Subcutaneous adipose tissue (tissue), 4 donors: ENCODE results near the gene P3H4. TPM values are rescaled to one million over a fixed set of nuclear protein-coding genes. Genes with fewer than 3 reads are reported as not detected.

ENCODE experiments used
- CTCF ChIP-seq: fragments of 450-650 bp; IDR thresholded peaks from one replicate; pipeline ENCODE4 v1.5.1; 2016; ENCODE audit warnings: low read depth, mild to moderate bottlenecking, control low read depth, antibody characterized with exemption, moderate library complexity
- total RNA-seq, 4 donors: library from RNA; depleted of rRNA; stranded (reverse); fragments of >200 nt; gene quantifications; one replicate each; pipeline ENCODE4 v1.1.0, GENCODE V29; 2016

P3H4 gene
- total RNA-seq, 4 donors from 2014 or later = 1.8 to 5.8 (median 5.0) TPM

DNA sequence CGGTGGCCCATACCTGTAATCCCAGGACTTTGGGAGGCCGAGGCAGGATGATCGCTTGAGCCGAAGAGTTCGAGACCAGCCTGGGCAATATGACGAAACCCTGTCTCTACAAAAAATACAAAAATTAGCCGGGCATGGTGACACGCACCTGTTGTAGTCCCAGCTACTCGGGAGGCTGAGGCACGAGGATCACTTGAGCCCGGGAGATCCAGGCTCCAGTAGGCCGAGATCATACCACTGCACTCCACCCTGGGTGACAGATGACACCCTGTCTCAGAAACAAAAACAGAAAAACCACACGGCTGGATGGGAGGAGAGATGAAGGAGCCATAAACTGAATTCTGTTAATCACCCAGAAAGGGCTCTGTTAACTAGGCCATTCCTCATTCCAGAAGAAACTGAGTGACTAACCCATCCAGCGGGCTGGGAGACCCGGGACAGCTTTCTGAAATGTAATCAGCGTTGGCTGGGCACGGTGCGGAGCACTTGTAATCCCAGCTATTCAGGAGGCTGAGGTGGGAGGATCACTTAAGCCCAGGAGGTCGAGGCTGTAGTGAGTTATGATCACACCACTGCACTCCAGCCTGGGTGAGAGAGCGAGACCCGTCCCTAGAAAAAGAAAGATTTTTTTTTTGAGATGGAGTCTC, 24.9 kb upstream of the P3H4 start:
- TF ChIP-seq CTCF = no peak

DNA sequence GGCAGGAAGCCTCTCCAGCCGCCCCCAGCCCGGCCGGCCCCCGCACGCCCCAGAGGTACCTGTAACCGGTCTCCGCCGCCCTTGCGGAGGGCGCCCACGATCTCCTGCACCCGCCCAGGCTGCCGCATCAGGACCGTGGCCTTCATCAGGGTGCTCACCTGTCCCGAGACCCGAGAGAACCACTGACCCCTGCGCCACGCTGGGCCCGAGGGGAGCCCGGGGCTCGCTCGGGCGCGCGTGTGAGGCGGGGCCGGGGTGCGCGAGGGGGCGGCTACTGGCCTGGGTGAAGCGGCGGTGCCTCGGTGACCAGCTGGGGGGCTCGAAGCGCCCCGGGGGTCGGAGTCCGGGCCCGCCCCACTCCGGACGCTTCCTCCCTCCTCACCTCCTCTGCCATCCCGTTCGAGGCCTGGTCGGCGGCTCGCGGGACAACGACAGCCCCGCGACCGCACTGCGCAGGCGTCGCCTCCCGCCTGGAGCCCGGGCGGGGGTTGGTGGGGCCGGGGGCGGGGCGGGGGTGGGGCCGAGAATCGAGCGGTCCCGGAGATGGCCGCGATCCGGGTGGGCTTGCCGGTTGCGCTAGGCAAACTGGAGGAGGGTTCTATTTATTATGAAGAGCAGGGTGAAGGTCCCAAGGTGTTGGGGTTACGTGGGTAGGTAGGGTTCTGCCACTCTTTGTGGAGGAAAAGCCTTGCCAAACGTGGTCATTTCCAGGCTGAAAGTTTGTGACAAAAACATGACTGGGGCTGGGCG, 24.2 kb upstream of the P3H4 start, which contains the start of gene NT5C3B:
Gene NT5C3B, minus strand, starts transcription at position 433 of the 750 bp plus-strand sequence. Its CDS starts 39 bp downstream, at position 394.
- no peak for TF ChIP-seq CTCF

GRCh38 chr17:41835214-41835799, 23.6 kb upstream of the P3H4 start:
- TF ChIP-seq CTCF = no peak

DNA sequence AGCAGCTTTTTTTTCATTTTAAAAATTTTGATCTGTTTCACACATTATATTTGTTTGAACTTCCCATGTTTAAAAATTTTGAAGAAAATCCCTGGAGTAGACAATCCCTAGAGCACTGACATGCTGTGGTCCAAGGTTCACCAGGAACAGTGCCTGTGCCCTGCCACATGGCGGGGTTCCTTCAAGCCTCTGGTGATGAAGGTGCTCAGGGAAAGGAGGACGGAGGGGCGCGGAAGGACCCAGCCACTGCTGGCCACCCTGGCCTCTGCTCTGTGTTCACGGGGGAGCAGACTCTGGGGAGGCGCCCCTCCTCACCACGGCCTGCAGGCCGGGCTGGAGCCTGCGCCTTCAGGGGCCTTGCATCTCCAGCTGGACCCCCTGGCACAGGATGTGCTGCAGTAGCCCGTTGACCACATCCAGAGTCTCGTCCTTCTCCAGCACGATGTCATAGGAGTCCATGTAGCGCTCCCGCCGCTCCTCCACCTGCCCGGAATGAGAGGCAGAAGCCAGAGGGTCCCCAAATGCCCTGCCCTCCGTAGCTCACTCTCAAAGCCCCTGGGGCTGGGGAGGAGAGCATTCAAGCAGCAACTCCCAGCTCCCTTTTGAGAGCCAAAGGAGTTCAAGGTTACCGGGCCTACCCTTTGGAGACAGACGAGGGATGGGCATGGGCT, 13.6 kb upstream of the P3H4 start:
- TF ChIP-seq CTCF = no peak

DNA sequence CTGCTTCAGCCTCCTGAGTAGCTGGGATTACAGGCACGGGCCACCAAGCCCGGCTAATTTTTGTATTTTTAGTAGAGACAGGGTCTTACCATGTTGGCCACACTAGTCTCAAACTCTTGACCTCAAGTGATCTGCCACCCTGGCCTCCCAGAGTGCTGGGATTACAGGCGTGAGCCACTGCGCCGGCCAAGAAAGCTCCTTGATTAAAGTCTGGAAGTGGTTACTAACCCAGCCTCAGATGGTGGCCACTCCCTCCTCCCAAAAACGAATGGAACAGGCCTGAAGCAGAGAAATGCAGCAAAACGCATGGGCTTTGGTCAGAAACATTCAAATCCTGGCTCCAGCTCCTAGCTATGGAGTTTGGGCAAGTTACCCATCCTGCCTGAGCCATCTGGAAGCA, 12.3 kb upstream of the P3H4 start:
- TF ChIP-seq CTCF = no peak

- TF ChIP-seq CTCF = no peak
Measured at GRCh38 chr17:41823580-41823979, 11.8 kb upstream of the P3H4 start.

- TF ChIP-seq CTCF = no peak
Measured at GRCh38 chr17:41823141-41823524, 11.4 kb upstream of the P3H4 start.
